ENCODE data around the gene UBR4.

DNA sequence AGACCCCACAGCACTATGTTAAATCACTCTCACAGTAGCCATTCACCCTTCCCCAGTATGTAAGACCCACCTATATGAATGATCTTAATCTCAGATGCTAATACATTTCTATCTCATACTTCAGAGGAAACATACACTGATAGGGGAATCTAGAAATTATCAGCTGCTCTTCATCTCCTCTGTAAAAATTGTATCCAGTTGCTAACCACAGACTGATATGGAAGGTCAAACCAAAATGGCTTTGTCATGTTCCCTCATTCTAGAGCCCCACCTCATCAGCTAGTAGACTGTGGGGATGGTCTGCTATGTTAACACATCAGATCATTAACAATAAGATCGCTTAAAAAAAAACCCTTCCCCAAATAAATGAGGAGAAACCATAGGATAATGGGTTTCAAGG is 71.7 kb downstream of the UBR4 start:
- TF ChIP-seq, protein P1, sequence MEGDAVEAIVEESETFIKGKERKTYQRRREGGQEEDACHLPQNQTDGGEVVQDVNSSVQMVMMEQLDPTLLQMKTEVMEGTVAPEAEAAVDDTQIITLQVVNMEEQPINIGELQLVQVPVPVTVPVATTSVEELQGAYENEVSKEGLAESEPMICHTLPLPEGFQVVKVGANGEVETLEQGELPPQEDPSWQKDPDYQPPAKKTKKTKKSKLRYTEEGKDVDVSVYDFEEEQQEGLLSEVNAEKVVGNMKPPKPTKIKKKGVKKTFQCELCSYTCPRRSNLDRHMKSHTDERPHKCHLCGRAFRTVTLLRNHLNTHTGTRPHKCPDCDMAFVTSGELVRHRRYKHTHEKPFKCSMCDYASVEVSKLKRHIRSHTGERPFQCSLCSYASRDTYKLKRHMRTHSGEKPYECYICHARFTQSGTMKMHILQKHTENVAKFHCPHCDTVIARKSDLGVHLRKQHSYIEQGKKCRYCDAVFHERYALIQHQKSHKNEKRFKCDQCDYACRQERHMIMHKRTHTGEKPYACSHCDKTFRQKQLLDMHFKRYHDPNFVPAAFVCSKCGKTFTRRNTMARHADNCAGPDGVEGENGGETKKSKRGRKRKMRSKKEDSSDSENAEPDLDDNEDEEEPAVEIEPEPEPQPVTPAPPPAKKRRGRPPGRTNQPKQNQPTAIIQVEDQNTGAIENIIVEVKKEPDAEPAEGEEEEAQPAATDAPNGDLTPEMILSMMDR (IDR thresholded peaks at IDR 0.05) = no peak
- no peak for TF ChIP-seq POLR2A (IDR thresholded peaks at IDR 0.05)
